Pancreas (tissue), 10 donors: ENCODE results near the gene ARHGEF38. TPM values are rescaled to one million over a fixed set of nuclear protein-coding genes. Genes with fewer than 3 reads are reported as not detected.

ENCODE experiments used
- ATAC-seq, 4 donors: fragments of 200-7000 bp; cut with Tn5 transposase; one replicate each; pipeline versions ENCODE4 v1.8.0 to v1.9.1; 2020; ENCODE audit warnings: mild to moderate bottlenecking in 4 of 4, moderate library complexity in 4 of 4
- DNase-seq, 6 donors: peaks; one replicate each; pipeline ENCODE4 v3.0.0-alpha.2; 2020
- FAIRE-seq: peaks from 2 replicates; lab custom pipeline; 2012; peaks lifted over from hg19 to GRCh38; lab: Jason Lieb, UNC
- H3K27ac ChIP-seq, 4 donors: fragments of 200-600 bp; sonication (generic); 1 replicate in 3 of 4; 2 replicates in 1 of 4; pipeline versions ENCODE4 v1.5.0 to v1.8.0; 2020
- H3K27me3 ChIP-seq, 4 donors: fragments of 200-600 bp; one replicate each; pipeline ENCODE4 v1.8.0; 2021
- H3K36me3 ChIP-seq, 3 donors: fragments of 200-600 bp; sonication (generic) in 1 of 3; one replicate each; pipeline versions ENCODE4 v1.5.0 to v1.8.0; 2020 to 2021
- H3K4me1 ChIP-seq, 3 donors: fragments of 200-600 bp; one replicate each; pipeline ENCODE4 v1.8.0; 2021
- H3K4me3 ChIP-seq, 4 donors: fragments of 200-600 bp; sonication (generic) in 2 of 4; one replicate each; pipeline versions ENCODE4 v1.5.0 to v1.8.0; 2020 to 2021
- H3K9me3 ChIP-seq, 4 donors: fragments of 200-600 bp; one replicate each; pipeline ENCODE4 v1.8.0; 2021
- CTCF ChIP-seq, 4 donors: fragments of 200-600 bp; sonication (generic) in 3 of 4; IDR thresholded peaks; one replicate each; pipeline versions ENCODE4 v1.5.0 to v1.8.0; 2021; ENCODE audit warnings: antibody characterized with exemption in 4 of 4
- WGBS, 2 donors: extraction: QIAGEN DNeasy Blood & Tissue Kit; methylation state at CpG; one replicate each; pipeline ENCODE4 v1.1.7; 2013; 5-methylcytosine and 5-hydroxymethylcytosine counted together
- intact Hi-C, 3 donors: fragments of 100-400 bp; cut with DNase I; formaldehyde crosslinking; loops; one replicate each; pipeline versions ENCODE4 v1.11.1 to v1.14.2; 2022
- polyA plus RNA-seq, 2 donors: library from polyadenylated mRNA; stranded (reverse); fragments of 200-250 nt; gene quantifications; one replicate each; pipeline ENCODE4 v1.2.3, GENCODE V29; 2013
- total RNA-seq, 6 donors: library from RNA; stranded (reverse); fragmentation: NEBNext Ultra II Directional in 4 of 6; extraction: Animal tissue kit (Norgen Biotek cat#: 25700) in 4 of 6; gene quantifications; one replicate each; pipeline versions ENCODE4 v1.2.1 to v1.2.4, GENCODE V29; 2021 to 2023
- donor health status: healthy with polysubstance abuse.
- donor health status: DM: no; HTN: no; CAD: no; lungs with moderate emphysema.
- donor health status: DM: no; HTN: no; CAD: no.
- donor health status: control.
- donor health status: control.
- donor health status: Bipolar disorder and iron deficiency.
- donor health status: DM: yes; HTN: yes; CAD: no.
- donor health status: DM: no; HTN: no; CAD: no.
- donor health status: DM: no; HTN: no; CAD: no.
- donor health status: DM: yes; HTN: yes; CAD: no.

ARHGEF38 gene
- total and polyA plus RNA-seq, 8 donors: 5.0 to 19.2 (median 8.2) TPM

- intact Hi-C loops: no loop called here
- 0% methylated on average over 45 to 63 of the region's 63 CpGs for WGBS, 2 donors
- Histone ChIP-seq H3K4me1 (peaks cover 6 to 14% (median 11%) of the 10 kb centered on the region in 3 donors), H3K9me3 (no peaks in the 10 kb centered on the region), H3K27me3 (no peaks in the 10 kb centered on the region), H3K4me3 (peak within 1 kb of the TSS; percentile 71 to 89 (median 80)), H3K27ac (peak within 1 kb of the TSS; percentile 80 to 93 (median 88)), H3K36me3 (no peaks in the 10 kb centered on the region)
- DNase-seq (peak; percentile 90 to 96 (median 92)), FAIRE-seq (no peak), ATAC-seq (peak; percentile 98 to 99 (median 99))
- no peak for TF ChIP-seq CTCF (IDR thresholded peaks at IDR 0.05)
Observed at GRCh38 chr4:105708181-105709080, 156.0 kb downstream of the ARHGEF38 start, which contains the start of the genes GSTCD and INTS12. Gene GSTCD (plus strand): TSS chr4:105708784. CDS start chr4:105717614, 8,830 bp downstream. Gene INTS12 (minus strand): TSS chr4:105708689. CDS start chr4:105700005, 8,684 bp downstream.

GRCh38 chr4:105709081-105709450 is 156.6 kb downstream of the ARHGEF38 start:
- no peaks in the 10 kb centered on the region for H3K36me3 ChIP-seq
- no peaks in the 10 kb centered on the region for H3K27me3 ChIP-seq
- no peak for TF ChIP-seq CTCF (IDR thresholded peaks at IDR 0.05)
- no peaks in the 10 kb centered on the region for H3K9me3 ChIP-seq
- 0 to 2% methylated on average over 10 to 11 of the region's 11 CpGs for WGBS, 2 donors
- peak; percentile 30 to 52 (median 45) for ATAC-seq
- H3K27ac ChIP-seq: peak overlapping the region; percentile 80 to 93 (median 88)
- peak in 1 of 6 donors; percentile 6 for DNase-seq
- intact Hi-C loops: no loop called here
- H3K4me3 ChIP-seq: peak overlapping the region; percentile 71 to 89 (median 80)
- FAIRE-seq: no peak
- peaks cover 6 to 14% (median 11%) of the 10 kb centered on the region in 3 donors for H3K4me1 ChIP-seq

GRCh38 chr4:105710012-105710600 is 157.7 kb downstream of the ARHGEF38 start:
- H3K36me3 ChIP-seq: no peaks in the 10 kb centered on the region
- no peaks in the 10 kb centered on the region for H3K9me3 ChIP-seq
- DNase-seq: no peak
- H3K27ac ChIP-seq: no peak overlapping the region
- H3K4me3 ChIP-seq: no peak overlapping the region
- peaks cover 6 to 14% (median 14%) of the 10 kb centered on the region in 3 donors for H3K4me1 ChIP-seq
- TF ChIP-seq CTCF (IDR thresholded peaks at IDR 0.05): no peak
- no peaks in the 10 kb centered on the region for H3K27me3 ChIP-seq
- intact Hi-C loops: loop anchor here in 1 of 3 donors (10.0 kb wide), 1 partner anchor 195 kb away; no protein-coding TSS in a partner anchor
- no peak for ATAC-seq
- no peak for FAIRE-seq
- WGBS, 2 donors: 53 to 68% methylated on average over 15 to 16 of the region's 16 CpGs

DNA sequence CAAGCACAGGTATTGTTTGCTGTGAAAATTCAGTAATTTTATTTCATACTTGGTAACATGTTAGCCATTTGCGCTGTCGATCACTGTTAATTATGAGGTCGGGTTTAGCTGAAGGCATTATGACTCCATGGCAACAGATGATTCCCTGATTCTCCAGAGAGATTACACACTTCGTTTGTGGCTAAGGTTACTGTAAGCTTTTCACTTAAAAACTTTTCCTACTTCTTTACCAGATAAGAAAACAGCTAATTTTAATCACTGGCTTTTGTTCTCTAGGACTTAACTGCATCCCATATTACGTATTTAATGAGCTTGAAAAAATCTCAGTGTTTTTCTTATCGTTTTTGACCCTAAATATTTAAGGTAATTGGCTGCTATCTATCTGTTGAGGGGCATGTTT is 158.3 kb downstream of the ARHGEF38 start:
- DNase-seq (no peak), ATAC-seq (no peak), FAIRE-seq (no peak)
- no peak overlapping the region for H3K27ac ChIP-seq
- H3K4me1 ChIP-seq: peaks cover 6 to 20% (median 14%) of the 10 kb centered on the region in 3 donors
- H3K36me3 ChIP-seq: no peaks in the 10 kb centered on the region
- intact Hi-C loops: loop anchor here in 1 of 3 donors (10.0 kb wide), 1 partner anchor 196 kb away; no protein-coding TSS in a partner anchor
- TF ChIP-seq CTCF (IDR thresholded peaks at IDR 0.05): no peak
- no peaks in the 10 kb centered on the region for H3K27me3 ChIP-seq
- no peaks in the 10 kb centered on the region for H3K9me3 ChIP-seq
- WGBS, 2 donors: 58 to 61% methylated on average over 6 of the region's 6 CpGs
- no peak overlapping the region for H3K4me3 ChIP-seq
